Heart left ventricle (tissue), 13 donors: ENCODE results near the gene ARHGAP24.

Source experiments
- POLR2A ChIP-seq, 2 donors: fragments of 450-650 bp; IDR thresholded peaks; one replicate each; pipeline ENCODE4 v1.6.1; 2017; ENCODE audit warnings: antibody characterized with exemption in 2 of 2, mild to moderate bottlenecking in 2 of 2, moderate library complexity in 2 of 2
- TF ChIP-seq, protein P1 (sequence below), 12 donors: fragments of 200-600 bp; sonication (generic) in 4 of 12; IDR thresholded peaks; one replicate each; pipeline versions ENCODE4 v1.5.0 to v1.8.0; 2018 to 2022; ENCODE audit warnings: antibody characterized with exemption in 12 of 12, mild to moderate bottlenecking in 5 of 12
- donor health status: ischemic (EF 13 %, LVEDD 7.1; RV severe dilation, severe dysfunction).
- donor health status: DM: no; HTN: yes; CAD: no.
- donor health status: DM: no; HTN: no; CAD: no.
- donor health status: ischemic (EF 25% LVEDD 6.9; RV normal size, moderate dysfunction).
- donor health status: ischemic (EF 25% LVEDD 5.7; RV mildly dilated, moderate dysfunction).
- donor health status: ischemic (EF 35%, LVEDD 5.7; RV mildly dilated, moderate dysfunction).
- donor health status: nonischemic (EF 11% LVEDD 7.7; RV severe dilation, severe dysfunction).
- donor health status: DM: yes; HTN: yes; CAD: no.
- donor health status: PGD.
- donor health status: ischemic (EF 29% LVEDD 5.4; RV normal size, mild dysfunction).
- donor health status: nonischemic (EF 23%, LVEDD 6.1; RV moderate dilation, normal function).

GRCh38 chr4:85527815-85528214, 52.9 kb downstream of the ARHGAP24 start:
- TF ChIP-seq POLR2A (IDR thresholded peaks at IDR 0.05) = no peak
- TF ChIP-seq, protein P1, sequence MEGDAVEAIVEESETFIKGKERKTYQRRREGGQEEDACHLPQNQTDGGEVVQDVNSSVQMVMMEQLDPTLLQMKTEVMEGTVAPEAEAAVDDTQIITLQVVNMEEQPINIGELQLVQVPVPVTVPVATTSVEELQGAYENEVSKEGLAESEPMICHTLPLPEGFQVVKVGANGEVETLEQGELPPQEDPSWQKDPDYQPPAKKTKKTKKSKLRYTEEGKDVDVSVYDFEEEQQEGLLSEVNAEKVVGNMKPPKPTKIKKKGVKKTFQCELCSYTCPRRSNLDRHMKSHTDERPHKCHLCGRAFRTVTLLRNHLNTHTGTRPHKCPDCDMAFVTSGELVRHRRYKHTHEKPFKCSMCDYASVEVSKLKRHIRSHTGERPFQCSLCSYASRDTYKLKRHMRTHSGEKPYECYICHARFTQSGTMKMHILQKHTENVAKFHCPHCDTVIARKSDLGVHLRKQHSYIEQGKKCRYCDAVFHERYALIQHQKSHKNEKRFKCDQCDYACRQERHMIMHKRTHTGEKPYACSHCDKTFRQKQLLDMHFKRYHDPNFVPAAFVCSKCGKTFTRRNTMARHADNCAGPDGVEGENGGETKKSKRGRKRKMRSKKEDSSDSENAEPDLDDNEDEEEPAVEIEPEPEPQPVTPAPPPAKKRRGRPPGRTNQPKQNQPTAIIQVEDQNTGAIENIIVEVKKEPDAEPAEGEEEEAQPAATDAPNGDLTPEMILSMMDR (IDR thresholded peaks at IDR 0.05) = no peak
